Osteoblast (primary cell): ENCODE data around the gene TXN. TPM values are rescaled to one million over a fixed set of nuclear protein-coding genes. Genes with fewer than 3 reads are reported as not detected.

Source experiments
- DNase-seq: peaks from one replicate; pipeline ENCODE4 v3.0.0; 2011; ENCODE audit warnings: low spot score, mixed read lengths; ENCODE audit not compliant: insufficient read length; ENCODE audit errors: missing footprints
- H2AFZ ChIP-seq: 2 replicates; pipeline ENCODE4 v1.6.0; 2011; ENCODE audit warnings: mild to moderate bottlenecking, low read length
- H3K27ac ChIP-seq: 2 replicates; pipeline ENCODE4 v1.5.1; 2011; ENCODE audit warnings: mild to moderate bottlenecking, low read depth, low read length, moderate library complexity
- H3K27me3 ChIP-seq: 2 replicates; pipeline ENCODE4 v1.6.0; 2012; ENCODE audit warnings: mild to moderate bottlenecking, control low read depth, inconsistent platforms, low read length, moderate library complexity; ENCODE audit not compliant: insufficient read depth
- H3K36me3 ChIP-seq: 2 replicates; pipeline ENCODE4 v1.5.1; 2011; ENCODE audit warnings: mild to moderate bottlenecking, low read length, control low read depth, moderate library complexity; ENCODE audit not compliant: insufficient read depth
- H3K4me1 ChIP-seq: 2 replicates; pipeline ENCODE4 v1.5.1; 2011; ENCODE audit warnings: mild to moderate bottlenecking, low read length, control low read depth, moderate library complexity; ENCODE audit not compliant: insufficient read depth
- H3K4me2 ChIP-seq: 2 replicates; pipeline ENCODE4 v1.6.0; 2011; ENCODE audit warnings: mild to moderate bottlenecking, low read length; ENCODE audit not compliant: insufficient read depth
- H3K4me3 ChIP-seq: fragments of 200-600 bp; sonication (generic); 3 replicates; pipeline ENCODE4 v1.5.1; 2012; ENCODE audit warnings: mild to moderate bottlenecking, low read length, inconsistent platforms; ENCODE audit not compliant: insufficient read depth
- H3K79me2 ChIP-seq: 2 replicates; pipeline ENCODE4 v1.6.0; 2012; ENCODE audit warnings: mild to moderate bottlenecking, low read length, control low read depth, inconsistent platforms; ENCODE audit not compliant: insufficient read depth
- H3K9me3 ChIP-seq: 2 replicates; pipeline ENCODE4 v1.5.1; 2011; ENCODE audit warnings: low read depth, low read length, control low read depth
- H4K20me1 ChIP-seq: 2 replicates; pipeline ENCODE4 v1.6.0; 2012; ENCODE audit warnings: mild to moderate bottlenecking, low read length, control low read depth; ENCODE audit not compliant: insufficient read depth
- CTCF ChIP-seq: IDR thresholded peaks from 2 replicates; pipeline ENCODE4 v1.5.1; 2011; ENCODE audit warnings: mild to moderate bottlenecking, low read depth, low read length, moderate library complexity; ENCODE audit errors: extremely low read depth
- total RNA-seq: library from RNA; depleted of rRNA; stranded (reverse); fragments of >200 nt; gene quantifications from 2 replicates; pipeline ENCODE4 v1.2.3, GENCODE V29; 2012

The TXN gene
- total RNA-seq, 1 donor: 234 TPM

- peak overlapping the region; percentile 84 for H3K4me2 ChIP-seq
- peaks cover 35% of the 10 kb centered on the region for H3K4me1 ChIP-seq
- H3K79me2 ChIP-seq: peaks cover 34% of the 10 kb centered on the region
- DNase-seq: peak; percentile 71
- H3K9me3 ChIP-seq: no peaks in the 10 kb centered on the region
- no peaks in the 10 kb centered on the region for H3K36me3 ChIP-seq
- TF ChIP-seq CTCF: no peak
- no peaks in the 10 kb centered on the region for H3K27me3 ChIP-seq
- H3K4me3 ChIP-seq: peak overlapping the region; percentile 90
- H3K27ac ChIP-seq: peak overlapping the region; percentile 89
- peak overlapping the region; percentile 64 for H2AFZ ChIP-seq
- peaks cover 24% of the 10 kb centered on the region for H4K20me1 ChIP-seq
Measured at GRCh38 chr9:110257956-110258355, 1.6 kb upstream of the TXN start.

GRCh38 chr9:110257097-110257841 lies 962 bp upstream of the TXN start:
- Histone ChIP-seq H3K27ac (peak overlapping the region; percentile 89), H3K9me3 (no peaks in the 10 kb centered on the region), H3K4me2 (peak overlapping the region; percentile 84), H4K20me1 (peaks cover 29% of the 10 kb centered on the region), H3K27me3 (no peaks in the 10 kb centered on the region), H3K36me3 (no peaks in the 10 kb centered on the region), H3K4me3 (peak overlapping the region; percentile 90), H3K79me2 (peaks cover 41% of the 10 kb centered on the region), H3K4me1 (peaks cover 39% of the 10 kb centered on the region), H2AFZ (peak overlapping the region; percentile 64)
- no peak for TF ChIP-seq CTCF
- DNase-seq: peak; percentile 64

GRCh38 chr9:110255463-110256379 lies 586 bp downstream of the TXN start:
- Histone ChIP-seq H3K4me3 (peak overlapping the region; percentile 90), H2AFZ (peak overlapping the region; percentile 72), H4K20me1 (peaks cover 39% of the 10 kb centered on the region), H3K27me3 (no peaks in the 10 kb centered on the region), H3K27ac (peak overlapping the region; percentile 89), H3K9me3 (no peaks in the 10 kb centered on the region), H3K79me2 (peaks cover 56% of the 10 kb centered on the region), H3K36me3 (peaks cover 4% of the 10 kb centered on the region), H3K4me1 (peaks cover 39% of the 10 kb centered on the region), H3K4me2 (peak overlapping the region; percentile 84)
- peak; percentile 80 for DNase-seq
- no peak for TF ChIP-seq CTCF
